HepG2 (cell line): ENCODE data around the gene SLC35D3. TPM values are rescaled to one million over a fixed set of nuclear protein-coding genes. Genes with fewer than 3 reads are reported as not detected.
"Not testable (repeated sequence)": the region's sequence is repeated elsewhere in the genome, so short reads cannot be mapped to it uniquely, and the experiment has no call there.

Source experiments
- ATAC-seq: fragments of 200-7000 bp; cut with Tn5 transposase; 3 replicates; pipeline ENCODE4 v1.9.1; 2020; ENCODE audit warnings: mild to moderate bottlenecking, moderate library complexity
- BruUV-seq: library from RNA; stranded (reverse); fragments of 400-500 nt; replicated peaks from 2 replicates; lab custom pipeline; 2021; lab: Mats Ljungman, UMichigan
- CTCF ChIA-PET: fragments of 300-600 bp; formaldehyde crosslinking; extraction: SDS; loops from one replicate; lab custom pipeline; 2021; ENCODE audit warnings: low total read pairs, inconsistent platforms, low intra/inter-chr PET ratio; lab: Yijun Ruan, JAX
- POLR2A ChIA-PET: fragments of 350-600 bp; sonication (Branson Sonifier 250); formaldehyde crosslinking; loops from one replicate; lab custom pipeline; 2020; ENCODE audit warnings: antibody characterized with exemption, inconsistent platforms; lab: Yijun Ruan, JAX
- DNase-seq: peaks from one replicate; pipeline ENCODE4 v3.0.0-alpha.2; 2015; ENCODE audit warnings: low spot score
- FAIRE-seq: peaks from 3 replicates; lab custom pipeline; 2011; peaks lifted over from hg19 to GRCh38; lab: Jason Lieb, UNC
- H2AFZ ChIP-seq: one replicate; pipeline ENCODE4 v1.6.1; 2011; ENCODE audit warnings: low read length, inconsistent platforms
- H3K27ac ChIP-seq: fragments of 300-600 bp; 3 replicates; pipeline ENCODE4 v1.8.0; 2011; ENCODE audit warnings: mixed run types, mild to moderate bottlenecking, mixed read lengths, low read length, inconsistent platforms; ENCODE audit not compliant: insufficient read depth; ENCODE audit errors: extremely low read length
- H3K27me3 ChIP-seq, 2 experiments: fragments of 200-600 bp in 1 of 2; 2 replicates in 1 of 2; 3 replicates in 1 of 2; pipeline versions ENCODE4 v1.6.0 to v1.8.0; 2011; ENCODE audit warnings: low read length in 2 of 2, mild to moderate bottlenecking in 2 of 2, moderate library complexity in 2 of 2, inconsistent platforms in 1 of 2; ENCODE audit not compliant: insufficient read depth in 2 of 2, control insufficient read depth in 1 of 2
- H3K36me3 ChIP-seq, 2 experiments: fragments of 200-600 bp in 1 of 2; replicated peaks in 1 of 2; 2 replicates in 1 of 2; 3 replicates in 1 of 2; pipeline versions ENCODE4 v1.5.1 to v1.8.0; 2011; ENCODE audit warnings: low read length in 2 of 2, inconsistent platforms in 1 of 2; ENCODE audit not compliant: insufficient read depth in 2 of 2, control insufficient read depth in 1 of 2
- H3K4me1 ChIP-seq: 2 replicates; pipeline ENCODE4 v1.5.1; 2012; ENCODE audit warnings: low read length, inconsistent platforms; ENCODE audit not compliant: insufficient read depth
- H3K4me2 ChIP-seq: 2 replicates; pipeline ENCODE4 v1.6.0; 2011; ENCODE audit warnings: low read depth, low read length, inconsistent platforms
- H3K4me3 ChIP-seq, 3 experiments: fragments of 200-600 bp in 1 of 3; sonication (generic), shearing (Covaris generic) in 1 of 3; replicated peaks in 1 of 3; 2 replicates each; pipeline ENCODE4 v1.5.1; 2011 to 2016; ENCODE audit warnings: low read length in 3 of 3, inconsistent platforms in 2 of 3, low read depth in 2 of 3, mild to moderate bottlenecking in 2 of 3, control low read depth in 1 of 3, mixed read lengths in 1 of 3; ENCODE audit not compliant: insufficient read depth in 1 of 3
- H3K79me2 ChIP-seq: one replicate; pipeline ENCODE4 v1.6.1; 2011; ENCODE audit warnings: low read length, inconsistent platforms; ENCODE audit not compliant: insufficient read depth
- H3K9ac ChIP-seq: 2 replicates; pipeline ENCODE4 v1.6.0; 2011; ENCODE audit warnings: mild to moderate bottlenecking, low read depth, low read length, inconsistent platforms; ENCODE audit not compliant: insufficient read depth
- H3K9me3 ChIP-seq: 2 replicates; pipeline ENCODE4 v1.5.1; 2012; ENCODE audit warnings: mild to moderate bottlenecking, low read length
- H4K20me1 ChIP-seq: 2 replicates; pipeline ENCODE4 v1.6.0; 2011; ENCODE audit warnings: inconsistent platforms, mild to moderate bottlenecking, low read length, moderate library complexity; ENCODE audit not compliant: insufficient read depth
- CREB1 ChIP-seq, 2 experiments: fragments of 450-650 bp in 1 of 2; IDR thresholded peaks; 2 replicates each; pipeline ENCODE4 v1.6.1; 2016 to 2017; ENCODE audit warnings: control low read depth in 1 of 2, mild to moderate bottlenecking in 1 of 2, missing compliant biosample characterization in 1 of 2, missing genetic modification characterization in 1 of 2
- FOXP1 ChIP-seq, 2 experiments: fragments of 450-650 bp in 1 of 2; IDR thresholded peaks; 2 replicates each; pipeline ENCODE4 v1.6.1; 2017 to 2018; ENCODE audit warnings: antibody characterized with exemption in 1 of 2
- ISX ChIP-seq: sonication (generic); formaldehyde crosslinking; conservative IDR thresholded peaks from 2 replicates; pipeline ENCODE4 v1.5.0; 2020; ENCODE audit warnings: missing genetic modification reagents
- ZNF124 ChIP-seq: sonication (generic); formaldehyde crosslinking; IDR thresholded peaks from 2 replicates; pipeline ENCODE4 v1.4.0; 2020; ENCODE audit warnings: missing genetic modification reagents
- WGBS: methylation state at CpG from one replicate; pipeline ENCODE4 v1.1.6; 2017; ENCODE audit warnings: low lambda C conversion rate; 5-methylcytosine and 5-hydroxymethylcytosine counted together
- in situ Hi-C: cut with HindIII; loops from 2 replicates; pipeline ENCODE4 v1.10.0; 2017; ENCODE audit warnings: low pct_unique_long_range_greater_than_20kb; ENCODE audit not compliant: extremely low pct_ligation_motif_present
- intact Hi-C: fragments of 100-400 bp; cut with micrococcal nuclease; formaldehyde crosslinking; loops from one replicate; pipeline ENCODE4 v1.10.0; 2022; ENCODE audit not compliant: unreplicated experiment
- polyA plus RNA-seq, 8 experiments: library from polyadenylated mRNA; depleted of rRNA in 3 of 8; stranded (reverse) in 7 of 8; unstranded in 1 of 8; fragments of >200 nt; fragmentation: Illumina TruSeq in 4 of 8; extraction: Trizol in 4 of 8; gene quantifications; 2 replicates each; pipeline versions ENCODE4 v1.2.1 to v1.2.3, GENCODE V29; 2011 to 2016; ENCODE audit warnings: low read depth in 4 of 8, missing spikeins in 1 of 8, mixed read lengths in 1 of 8; ENCODE audit not compliant: insufficient read depth in 1 of 8
- total RNA-seq, 5 experiments: library from RNA; depleted of rRNA; stranded (reverse); fragments of >200 nt; fragmentation: Illumina TruSeq; extraction: Trizol; gene quantifications; 2 replicates each; pipeline ENCODE4 v1.2.3, GENCODE V29; 2016; ENCODE audit warnings: low read depth in 1 of 5

SLC35D3 gene
- total and polyA plus RNA-seq, 2 of the 13 experiments (the other 11 are each of a cell fraction or from before 2014, with no cell fraction given) = not detected

DNA sequence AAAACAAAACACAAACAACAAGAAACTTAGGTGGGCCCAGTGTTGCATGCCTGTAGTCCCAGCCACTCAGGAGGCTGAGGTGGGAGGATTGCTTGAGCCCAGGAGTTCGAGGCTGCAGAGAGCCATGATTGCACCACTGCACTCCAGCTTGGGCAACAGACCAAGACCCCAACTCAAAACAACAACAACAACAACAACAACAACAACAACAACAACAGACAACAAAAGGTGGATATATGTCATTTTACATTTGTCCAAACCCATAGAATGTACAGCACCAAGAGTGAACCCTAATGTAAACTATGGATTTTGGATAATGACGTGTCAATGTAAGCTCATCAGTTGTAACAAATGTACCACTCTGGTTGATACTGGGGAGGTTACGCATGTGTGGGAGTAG is 27.9 kb downstream of the SLC35D3 start:
- H3K9ac ChIP-seq; FAIRE-seq; H3K27me3 ChIP-seq; ATAC-seq; H2AFZ ChIP-seq; H4K20me1 ChIP-seq; intact Hi-C loops; H3K4me2 ChIP-seq; POLR2A ChIA-PET; H3K79me2 ChIP-seq; H3K27ac ChIP-seq; BruUV-seq; DNase-seq; H3K9me3 ChIP-seq; H3K36me3 ChIP-seq; H3K4me3 ChIP-seq; H3K4me1 ChIP-seq; CTCF ChIA-PET; TF ChIP-seq FOXP1, CREB1 (CRISPR knock-in tag; IDR thresholded peaks at IDR 0.05): not testable (repeated sequence)
- TF ChIP-seq FOXP1 (IDR thresholded peaks at IDR 0.05) = peak; percentile 93
- TF ChIP-seq CREB1 (IDR thresholded peaks at IDR 0.05) = 0 out of 2 replicates have a peak, but pooled peaks have one; percentile 35
- 33% methylated on average over 3 of the region's 3 CpGs for WGBS
- in situ Hi-C loops = loop anchor here (25.0 kb wide), 1 partner anchor 687 kb away; no protein-coding TSS in a partner anchor

- no peaks in the 10 kb centered on the region for H3K9me3 ChIP-seq
- no peak for DNase-seq
- no peak for ATAC-seq
These were observed 28.5 kb downstream of the SLC35D3 start for GRCh38 chr6:136950436-136951126.

More at GRCh38 chr6:136950436-136951126, 28.5 kb downstream of the SLC35D3 start:
- H3K27me3 ChIP-seq = peaks cover 0 to 3% of the 10 kb centered on the region in 2 experiments; a peak in 2 of 5 replicates
- no peaks in the 10 kb centered on the region for H3K4me1 ChIP-seq
- no peak overlapping the region for H3K9ac ChIP-seq
- H4K20me1 ChIP-seq = no peaks in the 10 kb centered on the region
- no peak overlapping the region for H3K27ac ChIP-seq
- intact Hi-C loops = no loop called here
- no peak overlapping the region for H3K4me3 ChIP-seq
- BruUV-seq = no TSS peak
- no peak for FAIRE-seq
- ChIA-PET POLR2A (no interaction called here), CTCF (no interaction called here)
- H2AFZ ChIP-seq = no peak overlapping the region
- H3K79me2 ChIP-seq = no peaks in the 10 kb centered on the region
- no peaks in the 10 kb centered on the region for H3K36me3 ChIP-seq
- TF ChIP-seq ZNF124 (CRISPR knock-in tag) = no peak
- TF ChIP-seq ISX (CRISPR knock-in tag) = no peak
- no peak overlapping the region for H3K4me2 ChIP-seq
- in situ Hi-C loops = loop anchor here (25.0 kb wide), 1 partner anchor 687 kb away; no protein-coding TSS in a partner anchor
- 53% methylated on average over 4 of the region's 4 CpGs for WGBS
